NCI-H1417 (cell line): ENCODE data around the gene SNX13.

Experiments
- DNase-seq, 3 experiments: peaks; one replicate each; lab custom pipeline; 2025; lab: John Stamatoyannopoulos, UW

The SNX13 gene, protein sequence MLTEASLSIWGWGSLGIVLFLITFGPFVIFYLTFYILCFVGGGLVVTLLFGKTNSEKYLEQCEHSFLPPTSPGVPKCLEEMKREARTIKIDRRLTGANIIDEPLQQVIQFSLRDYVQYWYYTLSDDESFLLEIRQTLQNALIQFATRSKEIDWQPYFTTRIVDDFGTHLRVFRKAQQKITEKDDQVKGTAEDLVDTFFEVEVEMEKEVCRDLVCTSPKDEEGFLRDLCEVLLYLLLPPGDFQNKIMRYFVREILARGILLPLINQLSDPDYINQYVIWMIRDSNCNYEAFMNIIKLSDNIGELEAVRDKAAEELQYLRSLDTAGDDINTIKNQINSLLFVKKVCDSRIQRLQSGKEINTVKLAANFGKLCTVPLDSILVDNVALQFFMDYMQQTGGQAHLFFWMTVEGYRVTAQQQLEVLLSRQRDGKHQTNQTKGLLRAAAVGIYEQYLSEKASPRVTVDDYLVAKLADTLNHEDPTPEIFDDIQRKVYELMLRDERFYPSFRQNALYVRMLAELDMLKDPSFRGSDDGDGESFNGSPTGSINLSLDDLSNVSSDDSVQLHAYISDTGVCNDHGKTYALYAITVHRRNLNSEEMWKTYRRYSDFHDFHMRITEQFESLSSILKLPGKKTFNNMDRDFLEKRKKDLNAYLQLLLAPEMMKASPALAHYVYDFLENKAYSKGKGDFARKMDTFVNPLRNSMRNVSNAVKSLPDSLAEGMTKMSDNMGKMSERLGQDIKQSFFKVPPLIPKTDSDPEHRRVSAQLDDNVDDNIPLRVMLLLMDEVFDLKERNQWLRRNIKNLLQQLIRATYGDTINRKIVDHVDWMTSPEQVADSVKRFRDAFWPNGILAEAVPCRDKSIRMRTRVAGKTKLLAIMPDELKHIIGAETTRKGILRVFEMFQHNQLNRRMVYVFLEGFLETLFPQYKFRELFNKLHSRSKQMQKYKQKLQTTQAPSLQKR

DNA sequence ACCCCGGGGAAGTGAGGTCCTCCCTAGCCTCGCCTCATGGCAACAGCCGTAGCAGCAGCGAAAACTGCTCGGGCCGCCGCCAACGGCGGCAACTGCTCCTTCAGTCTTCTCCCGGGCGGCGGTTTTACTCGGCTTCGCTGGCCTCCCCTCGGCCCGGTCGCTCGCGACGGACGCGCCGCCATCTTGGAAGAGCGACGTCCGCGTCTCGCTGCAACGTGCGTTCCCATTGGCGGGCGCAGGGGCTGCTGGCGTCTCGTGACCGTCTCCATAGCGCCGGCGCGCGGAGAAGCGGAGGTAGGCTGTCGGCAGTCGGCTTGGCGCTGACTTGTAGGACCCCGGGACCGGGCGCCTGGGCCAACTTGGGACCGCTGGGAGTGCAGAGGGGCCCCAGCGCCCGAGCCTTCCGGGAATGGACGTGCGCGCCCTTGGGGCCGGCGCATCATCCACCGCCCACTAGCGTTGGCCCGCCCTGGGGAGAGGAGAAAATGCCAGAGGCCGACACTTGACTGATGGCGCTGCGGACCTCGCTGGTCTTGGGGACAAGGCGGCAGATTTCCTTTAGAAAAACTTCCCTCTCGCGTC lies at the start of gene SNX13:
TSS of gene SNX13 (minus strand) at position 193 of the 582 bp plus-strand sequence. CDS start 199 bp downstream, outside the sequence.
- peak; percentile 92 to 96 (median 96) for DNase-seq

DNA sequence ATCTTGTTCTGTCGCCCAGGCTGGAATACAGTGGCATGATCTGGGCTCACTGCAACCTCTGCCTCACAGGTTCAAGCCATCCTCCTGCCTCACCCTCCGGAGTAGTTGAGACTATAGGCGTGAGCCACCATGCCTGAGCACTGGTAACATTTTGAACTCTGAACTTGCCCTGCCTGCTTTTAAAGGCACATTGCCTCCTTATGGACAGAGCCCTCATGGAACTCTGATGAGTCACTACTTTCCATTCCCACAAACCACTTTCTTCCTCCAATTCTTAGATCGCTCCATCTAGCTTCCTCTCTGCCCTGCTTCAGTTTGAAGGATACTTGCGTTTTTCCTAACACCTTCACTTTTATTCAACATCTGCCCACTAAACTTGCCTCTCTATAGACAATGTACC lies 49.3 kb upstream of the SNX13 start:
- DNase-seq, result no peak

DNA sequence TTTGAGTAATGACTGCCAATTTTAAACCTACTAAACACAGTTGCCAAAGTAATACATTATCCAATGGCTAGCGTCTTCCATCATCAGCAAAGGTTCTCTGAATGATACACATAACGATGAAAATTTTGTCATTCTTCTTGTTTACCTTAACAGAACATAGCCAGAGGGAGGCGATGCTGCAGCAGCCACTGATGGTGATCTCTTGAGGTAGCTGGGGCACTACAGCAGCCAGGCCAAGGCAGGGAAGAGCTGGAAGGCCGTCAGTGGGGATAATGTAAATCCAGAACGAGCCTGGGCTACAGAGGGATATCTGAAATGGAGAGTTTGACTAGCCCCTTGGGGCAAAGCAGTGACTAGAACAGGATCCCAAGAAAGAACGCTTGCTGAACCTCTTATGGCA lies 48.6 kb upstream of the SNX13 start:
- no peak for DNase-seq

DNA sequence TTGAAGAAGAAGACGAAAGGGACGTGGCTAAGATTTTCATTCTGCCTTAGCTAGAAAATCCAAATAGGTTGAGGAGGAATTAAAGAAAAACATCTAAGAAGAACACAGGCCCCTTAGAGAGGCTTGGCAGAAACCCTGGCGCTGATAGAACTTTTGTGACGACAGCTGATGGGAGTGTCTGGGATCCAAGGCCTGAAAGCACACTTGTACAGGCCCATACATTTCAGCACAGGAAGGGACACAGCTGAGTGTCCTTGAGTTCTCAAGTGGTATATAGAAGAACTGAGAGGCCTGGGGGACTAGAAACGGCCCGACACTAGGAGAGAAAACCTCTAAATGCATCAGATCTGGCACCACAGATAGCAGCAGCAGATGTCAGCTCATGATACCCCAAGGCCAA lies 47.8 kb upstream of the SNX13 start:
- peak in 1 of 3 experiments; percentile 83 for DNase-seq

- no peak for DNase-seq
Observed at GRCh38 chr7:17986851-17987250, 46.6 kb upstream of the SNX13 start.

DNA sequence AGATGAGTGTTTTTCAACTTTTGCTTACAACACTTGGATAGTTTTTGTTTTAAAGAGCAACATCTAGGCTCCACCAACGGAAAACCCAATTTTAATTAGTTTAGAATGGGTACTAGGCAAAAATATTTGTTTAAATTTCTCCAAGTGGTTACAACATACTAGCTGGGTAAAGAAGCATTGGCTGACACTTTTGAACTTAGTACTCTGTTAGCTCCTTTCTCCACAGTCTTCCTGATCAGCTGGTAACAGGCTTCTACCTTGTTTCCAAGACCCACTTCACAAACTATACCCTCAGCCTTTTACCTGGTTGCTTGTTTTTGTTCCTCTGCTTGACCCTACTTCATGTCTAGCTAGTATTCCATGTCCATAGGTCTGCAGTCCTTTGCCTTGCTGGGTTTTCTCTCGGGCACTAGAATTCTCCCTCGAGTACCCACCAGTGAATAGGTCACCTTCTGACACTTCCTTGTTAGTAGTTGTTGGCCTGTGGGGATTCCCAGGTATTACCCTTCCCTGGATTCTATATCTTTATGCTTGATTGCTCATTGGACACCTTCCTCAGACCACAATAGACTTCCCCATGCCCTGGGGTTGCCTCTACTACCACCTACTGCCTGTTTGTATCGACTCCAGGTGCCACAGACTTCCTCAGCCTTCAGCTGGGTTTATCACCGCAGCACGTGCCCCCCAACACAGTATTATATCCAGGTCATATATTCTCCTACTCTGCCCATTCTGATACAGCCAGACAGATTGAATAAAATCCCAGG lies 45.4 kb upstream of the SNX13 start:
- DNase-seq, result no peak

- DNase-seq, result no peak
Observed at GRCh38 chr7:17984288-17984687, 44.0 kb upstream of the SNX13 start.

- DNase-seq, result no peak
Observed at GRCh38 chr7:17983221-17984062, 43.1 kb upstream of the SNX13 start.

GRCh38 chr7:17976952-17977351 lies 36.7 kb upstream of the SNX13 start:
- no peak for DNase-seq

DNA sequence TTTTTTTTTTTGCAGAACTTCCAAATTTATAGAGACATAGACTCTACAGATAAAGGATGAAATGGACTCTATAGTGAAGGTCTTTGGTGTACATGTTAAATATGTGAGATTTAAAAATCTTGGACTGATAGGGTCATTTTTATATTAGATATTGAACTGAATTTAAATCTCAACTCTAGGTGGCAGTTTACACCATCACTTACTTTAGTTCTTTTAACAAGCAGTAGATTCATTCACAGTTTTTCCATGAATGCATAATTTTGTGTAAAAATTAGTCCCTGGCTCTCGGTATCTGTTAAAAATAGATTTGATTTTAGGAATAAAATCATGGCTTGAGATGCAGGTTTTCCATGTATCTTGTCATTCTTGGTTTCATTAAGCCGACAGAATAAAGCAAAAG lies 31.1 kb upstream of the SNX13 start:
- peak in 1 of 3 experiments; percentile 17 for DNase-seq

- DNase-seq, result no peak
Observed at GRCh38 chr7:17968791-17969715, 28.8 kb upstream of the SNX13 start.

GRCh38 chr7:17966706-17967105 lies 26.4 kb upstream of the SNX13 start:
- no peak for DNase-seq

- peak in 1 of 3 experiments; percentile 43 for DNase-seq
Observed at GRCh38 chr7:17965603-17966002, 25.3 kb upstream of the SNX13 start.

GRCh38 chr7:17963281-17963680 lies 23.0 kb upstream of the SNX13 start:
- no peak for DNase-seq

DNA sequence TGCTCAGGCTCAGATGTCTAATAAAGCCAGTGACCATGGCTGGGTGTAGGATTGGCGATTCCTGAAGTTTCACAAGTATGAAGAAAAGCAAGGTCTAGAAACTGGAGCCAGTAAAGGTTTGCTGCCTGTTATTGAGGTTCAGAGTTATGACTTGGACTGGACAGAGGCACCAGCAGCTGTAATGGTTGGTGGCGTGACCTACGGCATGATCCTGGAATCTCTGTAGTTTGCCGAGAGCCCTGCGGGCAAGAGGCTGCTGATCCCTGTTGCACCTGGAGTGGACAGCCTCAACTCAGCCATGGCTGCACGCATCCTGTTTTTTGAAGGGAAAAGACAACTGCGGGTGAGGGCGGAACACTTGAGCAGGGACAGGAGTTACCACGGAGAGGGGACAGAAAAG lies 22.4 kb upstream of the SNX13 start:
- no peak for DNase-seq

DNA sequence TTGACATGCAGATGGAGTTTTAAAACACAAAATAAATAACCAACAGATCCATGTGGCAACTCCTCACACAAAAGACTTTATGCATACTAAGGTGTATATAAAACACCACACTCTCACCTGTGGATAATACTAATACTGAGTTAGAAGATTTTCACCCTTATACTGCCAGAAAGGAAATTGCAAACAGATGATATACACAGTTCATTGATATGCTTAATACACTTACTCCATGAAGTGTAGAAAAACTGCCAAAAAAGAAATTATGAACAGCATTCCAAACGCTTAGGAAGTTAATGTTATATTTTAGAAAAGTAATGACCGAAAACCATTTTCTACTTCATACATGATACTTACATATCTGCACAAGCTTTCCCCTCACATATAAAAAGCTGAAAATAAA lies 17.6 kb upstream of the SNX13 start:
- no peak for DNase-seq

DNA sequence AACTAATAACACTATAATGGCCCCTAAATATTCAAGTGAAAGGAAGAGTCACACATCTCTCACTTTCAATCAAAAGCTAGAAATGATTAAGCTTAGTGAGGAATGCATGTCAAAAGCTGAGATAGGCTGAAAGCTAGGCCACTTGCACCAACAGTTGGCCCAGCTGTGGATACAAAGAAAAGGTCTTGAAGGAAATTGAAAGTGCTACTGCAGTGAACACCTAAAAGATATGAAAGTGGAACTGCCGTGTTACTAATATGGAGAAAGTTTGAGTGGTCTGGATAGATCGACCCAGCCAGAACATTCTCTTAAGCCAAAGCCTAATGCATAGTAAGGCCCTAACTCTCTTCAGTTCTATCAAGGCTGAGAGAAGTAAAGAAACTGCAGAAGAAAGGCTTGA lies 12.1 kb upstream of the SNX13 start:
- DNase-seq, result no peak

DNA sequence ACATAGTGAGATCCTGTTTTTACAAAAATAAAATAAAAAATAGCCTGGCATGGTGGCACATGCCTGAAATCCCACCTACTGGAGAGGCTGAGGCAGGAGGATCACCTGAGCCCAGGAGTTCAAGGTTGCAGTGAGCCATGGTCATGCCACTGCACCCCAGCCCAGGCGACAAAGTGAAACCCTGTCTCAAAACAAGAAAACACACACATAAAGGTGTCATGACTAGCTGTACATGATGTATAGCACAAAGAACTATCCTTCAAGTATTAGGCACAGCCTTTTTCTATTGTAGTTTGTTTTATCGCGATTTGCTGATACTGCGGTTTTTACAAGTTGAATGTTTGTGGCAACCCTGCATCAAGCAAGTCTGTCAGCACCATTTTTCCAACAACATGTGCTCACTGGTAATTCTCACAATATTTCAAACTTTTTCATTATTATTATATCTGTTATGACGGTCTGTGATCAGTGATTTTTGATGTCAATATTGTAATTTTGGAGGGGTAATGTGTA lies 11.5 kb upstream of the SNX13 start:
- DNase-seq, result no peak

DNA sequence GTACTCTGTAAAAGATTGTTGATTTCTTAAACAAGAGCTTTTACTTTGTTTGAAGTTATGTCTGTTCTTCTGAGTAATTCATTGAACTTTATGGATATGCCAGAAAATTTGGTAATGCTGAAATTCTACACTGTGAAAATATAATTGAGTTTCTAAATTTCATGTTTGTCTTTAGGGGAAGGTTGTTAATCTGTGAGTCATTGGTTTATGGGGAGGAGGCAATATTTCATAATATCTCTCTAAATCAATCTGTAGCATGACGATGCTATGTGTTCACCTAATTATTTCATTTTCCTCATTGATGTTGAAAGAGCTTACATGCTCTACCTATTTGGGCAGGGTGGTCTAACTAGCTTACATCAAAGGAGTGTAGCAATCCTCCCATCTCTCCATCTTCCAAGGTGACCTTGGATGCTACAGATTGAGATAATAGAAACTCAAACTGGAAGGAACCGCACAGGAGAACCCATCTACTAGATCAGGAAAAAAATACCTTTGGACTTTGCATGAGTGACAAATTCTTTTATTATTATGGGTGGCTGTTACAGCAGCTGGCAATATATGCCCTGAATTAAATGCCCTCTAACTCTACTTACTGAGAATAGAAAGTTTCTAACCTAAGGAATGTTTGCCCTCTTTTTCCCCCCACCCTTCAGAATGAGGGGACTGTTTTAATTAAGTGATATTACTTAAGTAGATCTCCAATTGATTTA lies 8.4 kb upstream of the SNX13 start:
- DNase-seq, result no peak
